Keratinocyte (primary cell): ENCODE data around the gene CCDC192. TPM values are rescaled to one million over a fixed set of nuclear protein-coding genes. Genes with fewer than 3 reads are reported as not detected.

Source experiments
- DNase-seq: peaks from one replicate; pipeline ENCODE4 v3.0.0-alpha.2; 2011; ENCODE audit warnings: low read depth, missing footprints, low spot score
- FAIRE-seq: peaks from 2 replicates; lab custom pipeline; 2011; peaks lifted over from hg19 to GRCh38; lab: Jason Lieb, UNC
- H2AFZ ChIP-seq: 2 replicates; pipeline ENCODE4 v1.6.0; 2012; ENCODE audit warnings: low read length, control low read depth, inconsistent platforms; ENCODE audit not compliant: control insufficient read depth
- H3K27ac ChIP-seq: 2 replicates; pipeline ENCODE4 v1.5.1; 2011; ENCODE audit warnings: low read length; ENCODE audit not compliant: control insufficient read depth, insufficient read depth
- H3K27me3 ChIP-seq: 3 replicates; pipeline ENCODE4 v1.6.0; 2011; ENCODE audit warnings: low read length; ENCODE audit not compliant: control insufficient read depth, insufficient read depth; ENCODE audit errors: extremely low read depth
- H3K36me3 ChIP-seq, 2 experiments: 2 replicates in 1 of 2; 3 replicates in 1 of 2; pipeline ENCODE4 v1.5.1; 2011; ENCODE audit warnings: low read length in 2 of 2, mild to moderate bottlenecking in 1 of 2; ENCODE audit not compliant: control insufficient read depth in 2 of 2, insufficient read depth in 2 of 2; ENCODE audit errors: extremely low read depth in 1 of 2
- H3K4me1 ChIP-seq: 3 replicates; pipeline ENCODE4 v1.5.1; 2011; ENCODE audit warnings: low read length; ENCODE audit not compliant: control insufficient read depth, insufficient read depth; ENCODE audit errors: extremely low read depth
- H3K4me2 ChIP-seq: 3 replicates; pipeline ENCODE4 v1.6.0; 2011; ENCODE audit warnings: low read depth, low read length; ENCODE audit not compliant: control insufficient read depth, insufficient read depth; ENCODE audit errors: extremely low read depth
- H3K4me3 ChIP-seq, 3 experiments: fragments of 200-600 bp in 1 of 3; sonication (generic) in 1 of 3; 2 replicates in 2 of 3; 3 replicates in 1 of 3; pipeline ENCODE4 v1.5.1; 2011 to 2016; ENCODE audit warnings: low read length in 3 of 3, mild to moderate bottlenecking in 3 of 3, control low read depth in 2 of 3, inconsistent platforms in 1 of 3, low read depth in 1 of 3, mixed read lengths in 1 of 3, mixed run types in 1 of 3, moderate library complexity in 1 of 3; ENCODE audit not compliant: control insufficient read depth in 2 of 3, insufficient read depth in 2 of 3; ENCODE audit errors: extremely low read depth in 1 of 3
- H3K79me2 ChIP-seq: 2 replicates; pipeline ENCODE4 v1.6.0; 2012; ENCODE audit warnings: low read length; ENCODE audit not compliant: control insufficient read depth, insufficient read depth
- H3K9ac ChIP-seq: 3 replicates; pipeline ENCODE4 v1.6.0; 2011; ENCODE audit warnings: low read length; ENCODE audit not compliant: control insufficient read depth, insufficient read depth; ENCODE audit errors: extremely low read depth
- H3K9me1 ChIP-seq: 3 replicates; pipeline ENCODE4 v1.6.0; 2011; ENCODE audit warnings: low read length; ENCODE audit not compliant: control insufficient read depth, insufficient read depth; ENCODE audit errors: extremely low read depth
- H3K9me3 ChIP-seq: 2 replicates; pipeline ENCODE4 v1.5.1; 2012; ENCODE audit warnings: low read depth, low read length; ENCODE audit not compliant: control insufficient read depth
- H4K20me1 ChIP-seq: 3 replicates; pipeline ENCODE4 v1.6.0; 2011; ENCODE audit warnings: low read length; ENCODE audit not compliant: control insufficient read depth, insufficient read depth; ENCODE audit errors: extremely low read depth
- CTCF ChIP-seq, 3 experiments: IDR thresholded peaks in 1 of 3; conservative IDR thresholded peaks in 1 of 3; optimal IDR thresholded peaks in 1 of 3; 2 replicates in 2 of 3; 3 replicates in 1 of 3; pipeline versions ENCODE3 to v1.5.1; 2011; ENCODE audit warnings: low read length in 3 of 3, mild to moderate bottlenecking in 3 of 3, moderate library complexity in 2 of 3, control low read depth in 1 of 3, inconsistent platforms in 1 of 3; ENCODE audit not compliant: insufficient read depth in 2 of 3; ENCODE audit errors: extremely low read depth in 1 of 3
- EZH2 ChIP-seq: IDR thresholded peaks from one replicate; pipeline ENCODE4 v1.6.1; 2012; ENCODE audit warnings: inconsistent platforms, mild to moderate bottlenecking, low read length, moderate library complexity
- dilution Hi-C: fragments of 300-500 bp; cut with MboI; formaldehyde crosslinking; loops from one replicate; pipeline ENCODE4 v1.7.0; 2020; ENCODE audit warnings: low sequenced_read_pairs; ENCODE audit not compliant: extremely low pct_ligation_motif_present
- polyA plus RNA-seq, 5 experiments: library from polyadenylated mRNA; depleted of rRNA in 3 of 5; stranded (reverse) in 3 of 5; stranded (forward) in 1 of 5; unstranded in 1 of 5; fragments of >200 nt; gene quantifications; 1 replicate in 1 of 5; 2 replicates in 3 of 5; 3 replicates in 1 of 5; pipeline versions ENCODE4 v1.2.1 to v1.2.3, GENCODE V29; 2011 to 2012; ENCODE audit warnings: missing spikeins in 2 of 5, low read depth in 1 of 5, low replicate concordance in 1 of 5

CCDC192 gene
- polyA plus RNA-seq, 1 donor (not counting 4 experiments of a cell fraction or from before 2014, with no cell fraction given): not detected

- dilution Hi-C loops: no loop called here
Measured at GRCh38 chr5:127924606-127925005, 221.4 kb downstream of the CCDC192 start.

GRCh38 chr5:127925916-127926315, 222.7 kb downstream of the CCDC192 start:
- Histone ChIP-seq H3K9me1 (no peaks in the 10 kb centered on the region), H3K27ac (no peak overlapping the region), H3K9me3 (no peaks in the 10 kb centered on the region), H3K27me3 (no peaks in the 10 kb centered on the region), H3K4me3 (no peak overlapping the region), H4K20me1 (no peaks in the 10 kb centered on the region), H3K4me1 (peaks cover 5% of the 10 kb centered on the region), H2AFZ (no peak overlapping the region), H3K9ac (no peak overlapping the region), H3K4me2 (no peak overlapping the region), H3K36me3 (no peaks in the 10 kb centered on the region), H3K79me2 (no peaks in the 10 kb centered on the region)
- dilution Hi-C loops: no loop called here
- DNase-seq: no peak
- TF ChIP-seq CTCF (optimal IDR thresholded peaks at IDR 0.05 in 1 of 3, IDR thresholded peaks at IDR 0.05 in 1 of 3, conservative IDR thresholded peaks at IDR 0.05 in 1 of 3; ENCODE audit: extremely low read depth in 1 of 3, insufficient read depth in 2 of 3, low read length in 3 of 3) (no peak), EZH2 (no peak)
- peak; percentile 63 for FAIRE-seq

More at GRCh38 chr5:127924606-127925005, 221.4 kb downstream of the CCDC192 start:
- Histone ChIP-seq H3K4me2 (no peak overlapping the region), H3K9me3 (no peaks in the 10 kb centered on the region), H3K9me1 (no peaks in the 10 kb centered on the region), H3K36me3 (no peaks in the 10 kb centered on the region), H2AFZ (no peak overlapping the region), H3K27me3 (no peaks in the 10 kb centered on the region), H3K79me2 (no peaks in the 10 kb centered on the region), H3K27ac (no peak overlapping the region), H3K9ac (no peak overlapping the region), H3K4me1 (peaks cover 5% of the 10 kb centered on the region), H4K20me1 (no peaks in the 10 kb centered on the region), H3K4me3 (no peak overlapping the region)
- no peak for FAIRE-seq
- TF ChIP-seq CTCF (optimal IDR thresholded peaks at IDR 0.05 in 1 of 3, IDR thresholded peaks at IDR 0.05 in 1 of 3, conservative IDR thresholded peaks at IDR 0.05 in 1 of 3; ENCODE audit: extremely low read depth in 1 of 3, insufficient read depth in 2 of 3, low read length in 3 of 3) (no peak), EZH2 (no peak)
- no peak for DNase-seq
